Esophagus muscularis mucosa (tissue), 3 donors: ENCODE measurements around the gene SPEM3.
A peak's percentile ranks its signal among the peaks of the same experiment; 100 is the strongest.

Experiments used
- CTCF ChIP-seq, 3 experiments: fragments of 200-600 bp in 2 of 3; fragments of 450-650 bp in 1 of 3; sonication (generic) in 2 of 3; IDR thresholded peaks; one replicate each; pipeline ENCODE4 v1.5.1; 2017 to 2019; ENCODE audit warnings: antibody characterized with exemption in 3 of 3, mild to moderate bottlenecking in 2 of 3, moderate library complexity in 1 of 3
- POLR2A ChIP-seq: fragments of 450-650 bp; IDR thresholded peaks from one replicate; pipeline ENCODE4 v1.6.1; 2017; ENCODE audit warnings: antibody characterized with exemption, moderate library complexity, mild to moderate bottlenecking, low read depth
- POLR2AphosphoS5 ChIP-seq, 2 donors: sonication (generic); formaldehyde crosslinking; IDR thresholded peaks; one replicate each; pipeline ENCODE4 v1.6.1; 2017; ENCODE audit warnings: antibody characterized with exemption in 2 of 2

- peak; percentile 54 to 58 for TF ChIP-seq POLR2AphosphoS5 (IDR thresholded peaks at IDR 0.05)
- no peak for TF ChIP-seq POLR2A
- peak; percentile 92 to 96 (median 93) for TF ChIP-seq CTCF (IDR thresholded peaks at IDR 0.05)
Measured at GRCh38 chr17:7436556-7437368, 8.1 kb downstream of the SPEM3 start.
